ENCODE data around the gene EHD2.

Gene EHD2, protein sequence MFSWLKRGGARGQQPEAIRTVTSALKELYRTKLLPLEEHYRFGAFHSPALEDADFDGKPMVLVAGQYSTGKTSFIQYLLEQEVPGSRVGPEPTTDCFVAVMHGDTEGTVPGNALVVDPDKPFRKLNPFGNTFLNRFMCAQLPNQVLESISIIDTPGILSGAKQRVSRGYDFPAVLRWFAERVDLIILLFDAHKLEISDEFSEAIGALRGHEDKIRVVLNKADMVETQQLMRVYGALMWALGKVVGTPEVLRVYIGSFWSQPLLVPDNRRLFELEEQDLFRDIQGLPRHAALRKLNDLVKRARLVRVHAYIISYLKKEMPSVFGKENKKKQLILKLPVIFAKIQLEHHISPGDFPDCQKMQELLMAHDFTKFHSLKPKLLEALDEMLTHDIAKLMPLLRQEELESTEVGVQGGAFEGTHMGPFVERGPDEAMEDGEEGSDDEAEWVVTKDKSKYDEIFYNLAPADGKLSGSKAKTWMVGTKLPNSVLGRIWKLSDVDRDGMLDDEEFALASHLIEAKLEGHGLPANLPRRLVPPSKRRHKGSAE

DNA sequence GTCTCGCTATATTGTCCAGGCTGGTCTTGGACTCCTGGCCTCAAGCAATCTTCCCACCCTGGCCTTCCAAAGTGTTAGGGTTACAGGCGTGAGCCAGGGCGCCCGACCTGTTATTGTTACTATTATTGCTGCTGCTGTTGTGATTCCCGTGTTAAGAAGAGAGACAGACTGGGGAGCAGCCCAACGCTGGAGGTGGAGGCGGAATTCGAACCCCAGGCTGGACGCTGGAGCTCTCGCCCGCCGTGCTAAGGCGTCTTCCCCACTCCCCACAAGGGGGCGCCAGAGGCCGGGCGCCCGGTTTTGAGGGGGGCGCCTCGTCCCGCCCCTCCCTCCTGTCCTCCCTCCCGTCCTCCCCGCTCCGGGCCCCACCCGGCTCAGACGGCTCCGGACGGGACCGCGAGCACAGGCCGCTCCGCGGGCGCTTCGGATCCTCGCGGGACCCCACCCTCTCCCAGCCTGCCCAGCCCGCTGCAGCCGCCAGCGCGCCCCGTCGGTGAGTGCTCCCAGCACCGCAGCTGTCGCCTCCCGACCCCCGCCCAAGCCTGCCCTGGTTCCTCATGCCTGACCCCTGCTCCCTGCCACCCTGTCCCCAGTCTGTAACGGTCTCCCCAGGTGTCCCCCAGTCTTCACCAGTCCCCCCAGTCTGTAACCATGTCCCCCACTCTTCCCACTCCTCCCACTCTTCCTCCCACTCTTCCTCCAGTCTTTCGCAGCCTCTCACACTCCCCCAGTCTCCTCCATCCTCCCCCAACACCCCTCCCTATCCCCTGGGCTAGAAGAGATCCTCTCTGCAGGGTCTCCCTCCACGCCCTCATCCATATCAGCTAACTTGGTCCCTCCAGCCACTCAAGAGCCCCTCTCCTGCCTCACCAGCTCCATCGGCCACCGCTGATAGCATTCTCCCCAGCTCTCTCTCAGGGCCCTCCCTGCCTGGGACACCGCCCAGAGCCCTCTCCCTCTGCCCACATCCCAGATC lies at the start of gene EHD2:
EHD2 (plus strand) TSS at position 377 of the 976 bp plus-strand sequence. CDS start 3,191 bp downstream, outside the sequence.
- TF ChIP-seq, protein P1, sequence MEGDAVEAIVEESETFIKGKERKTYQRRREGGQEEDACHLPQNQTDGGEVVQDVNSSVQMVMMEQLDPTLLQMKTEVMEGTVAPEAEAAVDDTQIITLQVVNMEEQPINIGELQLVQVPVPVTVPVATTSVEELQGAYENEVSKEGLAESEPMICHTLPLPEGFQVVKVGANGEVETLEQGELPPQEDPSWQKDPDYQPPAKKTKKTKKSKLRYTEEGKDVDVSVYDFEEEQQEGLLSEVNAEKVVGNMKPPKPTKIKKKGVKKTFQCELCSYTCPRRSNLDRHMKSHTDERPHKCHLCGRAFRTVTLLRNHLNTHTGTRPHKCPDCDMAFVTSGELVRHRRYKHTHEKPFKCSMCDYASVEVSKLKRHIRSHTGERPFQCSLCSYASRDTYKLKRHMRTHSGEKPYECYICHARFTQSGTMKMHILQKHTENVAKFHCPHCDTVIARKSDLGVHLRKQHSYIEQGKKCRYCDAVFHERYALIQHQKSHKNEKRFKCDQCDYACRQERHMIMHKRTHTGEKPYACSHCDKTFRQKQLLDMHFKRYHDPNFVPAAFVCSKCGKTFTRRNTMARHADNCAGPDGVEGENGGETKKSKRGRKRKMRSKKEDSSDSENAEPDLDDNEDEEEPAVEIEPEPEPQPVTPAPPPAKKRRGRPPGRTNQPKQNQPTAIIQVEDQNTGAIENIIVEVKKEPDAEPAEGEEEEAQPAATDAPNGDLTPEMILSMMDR (conservative IDR thresholded peaks at IDR 0.05) = peak; percentile 35; the same call in 1 of the 2 replicates
- H3K27ac ChIP-seq = no peak within 1 kb of the TSS

DNA sequence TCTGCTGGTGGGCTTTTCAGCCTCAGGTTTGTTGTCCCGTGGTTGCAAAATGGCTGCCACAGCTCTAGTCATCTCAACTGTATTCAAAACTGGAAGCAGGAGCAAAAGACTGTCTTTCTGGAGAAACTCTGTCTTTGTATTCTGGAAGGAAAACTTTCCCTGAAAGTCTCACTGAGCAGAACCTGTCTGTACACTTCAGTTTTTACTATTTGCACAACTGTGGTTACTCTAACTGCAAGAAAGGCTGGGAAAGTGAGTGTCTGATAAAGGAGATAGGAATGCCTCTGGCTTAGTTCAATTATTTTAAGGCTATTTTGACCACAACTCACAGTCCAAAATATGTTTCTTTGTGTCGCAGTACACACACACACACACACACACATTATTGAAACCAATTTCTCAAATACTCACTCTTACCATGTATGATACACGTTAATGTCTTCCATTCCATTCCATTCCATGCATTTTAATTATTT lies 49.7 kb upstream of the EHD2 start:
- H3K27ac ChIP-seq = peak overlapping the region; percentile 96
- TF ChIP-seq, protein P1 (conservative IDR thresholded peaks at IDR 0.05) = no peak

DNA sequence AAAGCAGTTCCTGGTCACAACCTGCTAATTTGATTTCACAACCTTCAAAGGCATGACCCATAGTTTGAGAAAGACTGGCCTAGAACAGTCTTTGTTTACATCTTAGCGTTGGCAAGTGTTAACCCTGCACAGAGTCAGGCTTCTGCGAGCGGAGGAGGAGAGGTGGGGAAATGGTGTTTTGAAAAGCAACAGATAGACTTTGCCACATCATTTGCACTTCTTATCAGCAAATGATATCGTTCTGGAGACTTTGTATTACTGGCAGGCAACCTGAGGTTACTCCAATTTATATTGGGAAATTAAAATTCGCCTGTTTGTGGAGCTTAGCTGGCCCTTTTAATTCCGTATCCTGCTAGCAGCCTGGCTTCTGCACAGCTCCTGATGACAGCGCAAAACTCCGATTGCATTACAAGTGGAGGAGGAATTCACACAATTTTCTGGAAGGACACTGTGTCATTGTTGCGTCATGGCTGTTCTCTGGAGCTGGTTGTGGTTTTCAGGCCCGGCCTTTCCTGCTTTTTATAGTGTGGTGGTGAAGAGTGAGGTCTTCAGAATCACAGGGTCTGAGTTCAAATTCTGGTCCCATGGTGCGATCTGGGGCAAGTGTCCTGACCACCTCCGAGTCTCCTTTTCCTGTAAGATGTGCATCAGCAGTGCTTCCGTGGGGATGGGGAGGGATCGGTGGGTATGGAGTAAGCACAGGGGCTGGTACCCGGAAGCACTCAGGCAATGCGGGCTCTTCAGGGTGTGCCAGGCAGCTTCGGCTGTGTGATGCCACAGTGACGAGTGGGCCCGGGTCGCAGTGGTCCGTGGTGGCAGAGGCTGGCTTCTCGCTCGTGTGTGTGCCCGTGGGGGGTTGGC lies 49.1 kb upstream of the EHD2 start:
- H3K27ac ChIP-seq = peak overlapping the region; percentile 96
- TF ChIP-seq, protein P1 (conservative IDR thresholded peaks at IDR 0.05) = no peak

DNA sequence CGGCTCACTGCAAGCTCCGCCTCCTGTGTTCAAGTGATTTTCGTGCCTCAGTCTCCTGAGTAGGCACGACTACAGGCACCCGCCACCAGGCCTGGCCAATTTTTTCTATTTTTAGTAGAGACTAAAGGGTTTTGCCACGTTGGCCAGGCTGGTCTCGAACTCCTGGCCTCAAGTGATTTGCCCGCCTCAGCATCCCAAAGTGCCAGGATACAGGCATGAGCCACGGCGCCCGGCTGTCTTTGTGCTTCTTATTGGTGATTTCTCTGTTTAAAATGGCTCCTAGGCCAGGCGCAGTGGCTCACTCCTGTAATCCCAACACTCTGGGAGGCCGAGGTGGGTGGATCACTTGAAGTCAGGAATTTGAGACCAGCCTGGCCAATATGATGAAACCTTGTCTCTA lies 44.7 kb upstream of the EHD2 start:
- peak overlapping the region; percentile 96; the same call in 1 of the 2 replicates for H3K27ac ChIP-seq

DNA sequence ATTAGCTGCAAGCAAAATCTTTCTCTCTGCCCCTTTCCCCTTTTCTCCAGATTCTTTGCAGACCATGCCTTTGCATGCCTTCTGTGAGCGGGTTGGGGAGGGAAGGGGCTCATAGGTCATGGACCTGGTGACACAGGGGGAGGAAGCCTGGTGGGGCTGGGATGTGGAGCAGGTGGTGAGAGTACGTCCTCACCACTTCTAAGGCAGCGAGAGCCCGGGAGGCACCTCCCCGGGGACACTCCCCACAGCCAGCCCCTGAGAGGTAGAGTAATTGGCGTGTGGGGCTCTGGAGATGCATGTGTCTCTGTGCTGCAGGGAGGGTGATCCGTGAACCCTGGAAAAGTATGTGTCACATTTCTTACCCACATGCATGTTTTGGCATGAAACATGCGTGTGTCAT lies 42.5 kb upstream of the EHD2 start:
- TF ChIP-seq, protein P1 (conservative IDR thresholded peaks at IDR 0.05) = no peak
- no peak overlapping the region for H3K27ac ChIP-seq

DNA sequence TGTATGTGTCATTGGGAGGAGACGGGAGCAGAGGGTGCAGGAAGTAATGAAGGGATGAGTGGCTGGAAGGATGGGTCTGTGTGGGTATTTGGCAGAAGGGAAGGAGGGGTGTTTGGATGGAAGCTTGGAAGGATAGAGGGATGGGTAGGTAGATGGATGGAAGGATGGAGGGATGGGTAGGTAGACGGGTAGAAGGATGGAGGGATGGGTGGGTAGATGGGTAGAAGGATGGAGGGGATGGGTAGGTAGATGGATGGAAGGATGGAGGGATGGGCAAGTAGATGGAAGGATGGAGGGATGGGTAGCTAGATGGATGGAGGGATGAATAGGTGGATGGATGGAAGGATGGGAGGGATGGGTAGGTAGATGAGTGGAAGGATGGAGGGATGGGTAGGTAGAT lies 41.7 kb upstream of the EHD2 start:
- no peak overlapping the region for H3K27ac ChIP-seq
- TF ChIP-seq, protein P1 (conservative IDR thresholded peaks at IDR 0.05) = no peak

DNA sequence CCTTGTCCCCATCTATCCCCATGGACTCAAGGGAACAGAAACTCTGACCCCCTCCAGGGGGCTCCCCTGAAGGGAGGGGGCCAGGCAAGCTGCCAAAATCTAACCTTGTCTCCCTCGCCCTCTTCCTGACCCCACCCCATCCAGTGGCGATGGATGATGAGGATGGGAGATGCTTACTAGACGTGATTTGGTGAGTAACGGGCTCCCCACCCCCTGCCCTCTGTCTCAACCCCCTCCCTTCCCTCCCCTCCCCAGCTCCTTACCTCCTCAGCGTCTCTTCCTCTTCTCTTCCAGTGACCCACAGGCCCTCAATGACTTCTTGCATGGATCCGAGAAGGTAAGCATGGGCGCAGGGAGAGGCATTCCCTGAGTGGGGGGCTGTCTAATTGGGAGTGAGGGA lies 39.8 kb upstream of the EHD2 start:
- TF ChIP-seq, protein P1 (conservative IDR thresholded peaks at IDR 0.05) = no peak
- no peak overlapping the region for H3K27ac ChIP-seq
